Caco-2 (cell line): ENCODE data around the gene RASGEF1C. TPM values are rescaled to one million over a fixed set of nuclear protein-coding genes. Genes with fewer than 3 reads are reported as not detected.

ENCODE experiments used
- BruUV-seq: library from RNA; stranded (reverse); fragments of 400-500 nt; replicated peaks from 2 replicates; lab custom pipeline; 2021; lab: Mats Ljungman, UMichigan
- CTCF ChIA-PET: fragments of 300-600 bp; sonication (Branson Sonifier 250); formaldehyde crosslinking; loops from one replicate; lab custom pipeline; 2022; ENCODE audit warnings: antibody characterized with exemption; lab: Charles Lee
- POLR2A ChIA-PET: fragments of 300-600 bp; sonication (Branson Sonifier 250); formaldehyde crosslinking; loops from one replicate; lab custom pipeline; 2022; ENCODE audit warnings: antibody characterized with exemption; lab: Charles Lee
- DNase-seq, 2 experiments: peaks; one replicate each; pipeline versions ENCODE4 v3.0.0 to v3.0.0-alpha.2; 2020 to 2022
- H3K27me3 ChIP-seq: replicated peaks from 2 replicates; pipeline ENCODE4 v1.6.0; 2011; ENCODE audit warnings: low read length; ENCODE audit not compliant: control insufficient read depth, insufficient read depth
- H3K36me3 ChIP-seq: 2 replicates; pipeline ENCODE4 v1.5.1; 2011; ENCODE audit warnings: low read length; ENCODE audit not compliant: control insufficient read depth, insufficient read depth
- H3K4me1 ChIP-seq: fragments of 250-450 bp; sonication (Bioruptor Pico); 2 replicates; pipeline ENCODE4 v1.5.1; 2020; ENCODE audit warnings: mild to moderate bottlenecking
- H3K4me3 ChIP-seq: 2 replicates; pipeline ENCODE4 v1.5.1; 2011; ENCODE audit warnings: low read depth, mild to moderate bottlenecking, control low read depth, low read length
- H3K9me3 ChIP-seq: fragments of 250-450 bp; sonication (Bioruptor Pico); 2 replicates; pipeline ENCODE4 v1.5.1; 2020; ENCODE audit warnings: mild to moderate bottlenecking, moderate library complexity
- H3K27ac Mint-ChIP-seq: one replicate; pipeline ENCODE4 v1.8.0; 2022; ENCODE audit warnings: mixed read lengths; ENCODE audit not compliant: unreplicated experiment
- H3K27me3 Mint-ChIP-seq: one replicate; pipeline ENCODE4 v1.8.0; 2022; ENCODE audit warnings: mixed read lengths; ENCODE audit not compliant: insufficient read depth, unreplicated experiment
- H3K36me3 Mint-ChIP-seq: one replicate; pipeline ENCODE4 v1.8.0; 2022; ENCODE audit warnings: mild to moderate bottlenecking, mixed read lengths; ENCODE audit not compliant: insufficient read depth, unreplicated experiment
- H3K4me1 Mint-ChIP-seq: one replicate; pipeline ENCODE4 v1.8.0; 2022; ENCODE audit warnings: low read depth, mixed read lengths; ENCODE audit not compliant: unreplicated experiment
- H3K4me3 Mint-ChIP-seq: one replicate; pipeline ENCODE4 v1.8.0; 2022; ENCODE audit warnings: mild to moderate bottlenecking, moderate library complexity, mixed read lengths; ENCODE audit not compliant: unreplicated experiment
- H3K9me3 Mint-ChIP-seq: one replicate; pipeline ENCODE4 v1.8.0; 2022; ENCODE audit warnings: mixed read lengths; ENCODE audit not compliant: unreplicated experiment
- intact Hi-C: fragments of 100-400 bp; cut with micrococcal nuclease; formaldehyde crosslinking; loops from one replicate; pipeline ENCODE4 v1.10.0; 2022; ENCODE audit not compliant: unreplicated experiment
- total RNA-seq: library from RNA; stranded (reverse); gene quantifications from 2 replicates; pipeline ENCODE4 v1.2.3, GENCODE V29; 2022
- TF ChIP-seq, protein P1 (sequence below), 2 experiments: fragments of 200-600 bp in 1 of 2; IDR thresholded peaks; 1 replicate in 1 of 2; 2 replicates in 1 of 2; pipeline versions ENCODE4 v1.5.1 to v1.8.0; 2011 to 2022; ENCODE audit warnings: antibody characterized with exemption in 1 of 2, control low read depth in 1 of 2, inconsistent platforms in 1 of 2, low read depth in 1 of 2, low read length in 1 of 2, mild to moderate bottlenecking in 1 of 2, moderate library complexity in 1 of 2; ENCODE audit not compliant: insufficient read depth in 1 of 2, severe bottlenecking in 1 of 2, unreplicated experiment in 1 of 2

Gene RASGEF1C
- total RNA-seq, 1 experiment from 2014 or later, result not detected

DNA sequence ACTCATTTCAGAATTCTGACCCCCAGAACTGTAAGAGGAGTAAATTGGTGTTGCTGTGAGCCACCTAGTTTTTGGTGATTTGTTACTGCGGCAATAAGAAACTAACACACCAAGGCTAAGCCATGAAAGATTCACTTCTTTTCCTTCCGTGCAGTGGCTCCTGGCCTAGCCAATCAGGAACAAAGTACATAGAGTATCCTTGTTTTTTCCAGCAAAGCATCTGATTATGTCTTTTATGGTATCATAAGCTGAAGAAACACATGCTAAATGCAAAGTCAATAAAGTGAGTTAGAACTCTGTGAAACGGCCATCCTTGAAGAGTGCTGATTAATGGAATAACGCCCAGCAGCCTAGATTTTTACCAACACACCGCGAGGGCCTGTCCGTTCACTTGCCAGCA, 148.8 kb downstream of the RASGEF1C start:
- CTCF ChIA-PET, result interaction anchor here (0.7 kb wide), 1 partner anchor 822 kb away, joined by 3 read pairs; no protein-coding TSS in a partner anchor
- Histone ChIP-seq H3K9me3 (no peaks in the 10 kb centered on the region), H3K4me3 (no peak overlapping the region), H3K4me1 (no peaks in the 10 kb centered on the region), H3K36me3 (no peaks in the 10 kb centered on the region; the same call in 1 of the 2 replicates), H3K27me3 (no peaks in the 10 kb centered on the region)
- Mint-ChIP-seq H3K27ac (no peak overlapping the region), H3K9me3 (no peaks in the 10 kb centered on the region), H3K36me3 (no peaks in the 10 kb centered on the region), H3K27me3 (no peaks in the 10 kb centered on the region), H3K4me3 (no peak overlapping the region), H3K4me1 (no peaks in the 10 kb centered on the region)
- POLR2A ChIA-PET, result no interaction called here
- TF ChIP-seq, protein P1, sequence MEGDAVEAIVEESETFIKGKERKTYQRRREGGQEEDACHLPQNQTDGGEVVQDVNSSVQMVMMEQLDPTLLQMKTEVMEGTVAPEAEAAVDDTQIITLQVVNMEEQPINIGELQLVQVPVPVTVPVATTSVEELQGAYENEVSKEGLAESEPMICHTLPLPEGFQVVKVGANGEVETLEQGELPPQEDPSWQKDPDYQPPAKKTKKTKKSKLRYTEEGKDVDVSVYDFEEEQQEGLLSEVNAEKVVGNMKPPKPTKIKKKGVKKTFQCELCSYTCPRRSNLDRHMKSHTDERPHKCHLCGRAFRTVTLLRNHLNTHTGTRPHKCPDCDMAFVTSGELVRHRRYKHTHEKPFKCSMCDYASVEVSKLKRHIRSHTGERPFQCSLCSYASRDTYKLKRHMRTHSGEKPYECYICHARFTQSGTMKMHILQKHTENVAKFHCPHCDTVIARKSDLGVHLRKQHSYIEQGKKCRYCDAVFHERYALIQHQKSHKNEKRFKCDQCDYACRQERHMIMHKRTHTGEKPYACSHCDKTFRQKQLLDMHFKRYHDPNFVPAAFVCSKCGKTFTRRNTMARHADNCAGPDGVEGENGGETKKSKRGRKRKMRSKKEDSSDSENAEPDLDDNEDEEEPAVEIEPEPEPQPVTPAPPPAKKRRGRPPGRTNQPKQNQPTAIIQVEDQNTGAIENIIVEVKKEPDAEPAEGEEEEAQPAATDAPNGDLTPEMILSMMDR (IDR thresholded peaks at IDR 0.05; ENCODE audit: insufficient read depth in 1 of 2, low read depth in 1 of 2, low read length in 1 of 2, severe bottlenecking in 1 of 2, unreplicated experiment in 1 of 2), result no peak
- intact Hi-C loops, result no loop called here
- no peak for DNase-seq
- no TSS peak for BruUV-seq

DNA sequence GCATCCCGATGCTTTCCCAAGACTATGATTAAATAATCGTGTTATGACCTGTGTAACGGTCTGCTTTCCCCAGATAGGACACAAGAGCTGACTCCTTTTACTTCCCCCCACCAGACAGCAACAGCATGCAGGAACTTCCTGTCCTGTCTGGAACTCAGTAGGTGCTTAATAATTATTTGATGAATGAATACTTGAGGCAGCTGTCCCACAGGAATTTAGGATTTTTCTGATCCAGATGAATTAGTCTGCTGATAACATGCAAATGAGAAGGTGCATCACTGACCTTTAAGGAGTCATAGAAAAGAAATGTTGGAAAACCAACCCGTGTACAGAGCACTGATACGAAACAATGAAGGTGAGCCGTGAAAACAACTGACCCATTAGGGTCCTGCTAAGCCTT, 149.7 kb downstream of the RASGEF1C start:
- no peaks in the 10 kb centered on the region for H3K36me3 Mint-ChIP-seq
- Histone ChIP-seq H3K36me3 (no peaks in the 10 kb centered on the region; the same call in 1 of the 2 replicates), H3K4me3 (no peak overlapping the region), H3K9me3 (no peaks in the 10 kb centered on the region), H3K4me1 (no peaks in the 10 kb centered on the region), H3K27me3 (no peaks in the 10 kb centered on the region)
- H3K4me1 Mint-ChIP-seq, result peaks cover 3% of the 10 kb centered on the region
- intact Hi-C loops, result no loop called here
- ChIA-PET CTCF (no interaction called here), POLR2A (interaction anchor here (0.5 kb wide), 1 partner anchor 398 kb away, joined by 8 read pairs; no protein-coding TSS in a partner anchor)
- no peak overlapping the region for H3K4me3 Mint-ChIP-seq
- no peaks in the 10 kb centered on the region for H3K27me3 Mint-ChIP-seq
- TF ChIP-seq, protein P1 (IDR thresholded peaks at IDR 0.05; ENCODE audit: insufficient read depth in 1 of 2, low read depth in 1 of 2, low read length in 1 of 2, severe bottlenecking in 1 of 2, unreplicated experiment in 1 of 2), result no peak
- no TSS peak for BruUV-seq
- no peak overlapping the region for H3K27ac Mint-ChIP-seq
- no peak for DNase-seq
- no peaks in the 10 kb centered on the region for H3K9me3 Mint-ChIP-seq

DNA sequence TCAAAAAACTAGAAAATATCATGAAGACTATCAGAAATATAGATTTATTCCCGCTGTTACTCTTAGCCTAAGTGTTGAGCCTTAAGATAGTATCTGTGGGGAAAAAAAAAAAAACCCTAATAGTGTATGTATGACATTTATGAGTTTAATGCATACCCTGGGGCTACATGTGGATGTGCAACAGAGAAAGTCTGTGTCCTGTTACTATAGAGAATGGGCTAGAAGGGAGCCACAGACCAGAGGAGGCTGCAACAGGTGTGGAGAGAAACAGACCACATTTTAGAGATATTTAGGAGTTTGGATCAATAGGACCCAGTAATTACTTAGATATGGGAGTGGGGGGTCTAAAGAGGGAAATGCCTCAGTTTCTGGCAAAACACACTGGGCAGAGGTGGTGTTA, 152.9 kb downstream of the RASGEF1C start:
- DNase-seq, result no peak
- Histone ChIP-seq H3K4me1 (no peaks in the 10 kb centered on the region), H3K9me3 (no peaks in the 10 kb centered on the region), H3K36me3 (no peaks in the 10 kb centered on the region; the same call in 1 of the 2 replicates), H3K4me3 (no peak overlapping the region), H3K27me3 (no peaks in the 10 kb centered on the region)
- intact Hi-C loops, result no loop called here
- H3K27ac Mint-ChIP-seq, result no peak overlapping the region
- BruUV-seq, result no TSS peak
- H3K36me3 Mint-ChIP-seq, result no peaks in the 10 kb centered on the region
- ChIA-PET CTCF (no interaction called here), POLR2A (no interaction called here)
- H3K4me3 Mint-ChIP-seq, result no peak overlapping the region
- peaks cover 23% of the 10 kb centered on the region for H3K4me1 Mint-ChIP-seq
- no peaks in the 10 kb centered on the region for H3K9me3 Mint-ChIP-seq
- no peaks in the 10 kb centered on the region for H3K27me3 Mint-ChIP-seq
- TF ChIP-seq, protein P1 (IDR thresholded peaks at IDR 0.05; ENCODE audit: insufficient read depth in 1 of 2, low read depth in 1 of 2, low read length in 1 of 2, severe bottlenecking in 1 of 2, unreplicated experiment in 1 of 2), result no peak
